SKM-1 (cell line): ENCODE measurements around the gene TMEM271.

Experiments used
- DNase-seq: peaks from one replicate; lab custom pipeline; 2025; ENCODE audit not compliant: unreplicated experiment; lab: John Stamatoyannopoulos, UW

Gene TMEM271

DNA sequence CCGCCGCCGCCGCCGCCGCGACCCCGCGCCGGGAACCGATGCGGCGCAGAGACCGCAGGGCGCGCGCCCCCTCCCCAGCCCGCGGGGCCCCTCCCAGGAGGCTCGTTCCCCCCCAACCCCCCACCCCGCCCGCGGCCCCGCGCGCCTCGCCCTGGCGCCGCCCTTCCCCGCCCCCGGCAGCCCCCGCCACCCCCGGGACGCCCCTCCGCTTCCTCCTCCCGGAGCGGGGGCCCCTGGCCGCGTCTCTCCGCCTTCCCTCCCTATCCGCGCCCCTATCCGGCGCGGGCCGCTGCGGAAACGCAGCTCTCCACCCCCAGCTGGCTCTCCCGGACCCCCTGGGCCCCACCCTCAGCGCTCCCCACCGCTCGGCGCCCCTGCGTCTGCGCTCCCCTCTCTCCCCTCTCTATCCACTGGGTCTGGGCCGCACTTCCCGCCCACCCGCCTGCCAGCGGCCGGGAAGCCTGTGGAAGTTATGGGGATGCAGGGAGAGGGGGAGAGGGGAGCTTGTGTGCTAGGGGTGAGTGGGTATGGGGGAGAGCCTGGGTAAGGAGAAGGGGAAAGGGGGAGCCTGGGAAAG, at the start of gene TMEM271:
TSS of gene TMEM271 (minus strand) at position 51 of the 577 bp plus-strand sequence. CDS start 233 bp downstream, outside the sequence.
- DNase-seq, result no peak

GRCh38 chr4:625631-626161, 49.6 kb upstream of the TMEM271 start:
- DNase-seq, result no peak

DNA sequence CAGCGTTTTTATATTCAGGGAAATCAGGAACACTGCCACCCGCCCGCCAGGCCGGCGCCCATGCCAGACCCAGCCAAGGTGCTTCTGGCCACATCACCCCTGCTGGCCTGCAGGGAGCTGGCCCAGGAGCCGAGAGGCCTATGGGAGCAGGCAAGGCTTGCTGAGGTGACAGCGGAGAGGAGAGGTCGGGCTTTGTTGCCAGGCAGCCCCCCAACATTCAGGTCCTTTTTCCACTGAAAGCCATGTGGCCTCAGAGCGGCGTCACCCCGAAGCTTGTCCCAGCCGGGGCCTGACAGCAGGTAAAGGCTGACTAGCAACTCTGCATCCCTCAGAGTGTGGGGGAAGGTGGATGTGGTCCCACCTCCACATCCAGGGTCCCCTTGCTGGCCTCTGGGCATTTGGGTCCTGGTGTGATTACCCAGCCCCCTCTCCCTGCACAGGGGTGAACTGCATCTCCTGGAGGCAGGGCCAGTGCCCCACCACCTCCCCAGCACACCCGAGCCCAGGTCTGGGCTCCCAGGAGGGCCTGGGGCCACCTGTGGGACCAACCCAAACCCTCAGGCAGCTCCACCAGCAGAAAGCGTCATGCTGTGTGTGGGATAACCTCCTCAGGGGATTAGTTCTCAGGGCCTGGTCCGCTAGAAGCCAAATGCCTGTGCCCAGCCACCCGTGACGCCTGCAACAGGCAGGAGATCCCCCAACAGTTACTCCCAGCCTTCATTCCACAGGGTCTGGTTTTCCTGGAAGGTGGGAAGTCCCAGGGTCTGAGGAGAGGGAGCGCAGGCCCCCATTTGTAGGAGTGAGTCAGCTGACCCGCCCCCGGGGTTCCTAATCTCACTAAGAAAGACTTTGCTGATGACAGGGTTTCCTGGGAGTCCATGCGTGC, 48.9 kb upstream of the TMEM271 start, which contains the start of gene PDE6B:
TSS of gene PDE6B (plus strand) at position 869 of the 886 bp plus-strand sequence. CDS start 54 bp downstream, outside the sequence.
- DNase-seq, result no peak

DNA sequence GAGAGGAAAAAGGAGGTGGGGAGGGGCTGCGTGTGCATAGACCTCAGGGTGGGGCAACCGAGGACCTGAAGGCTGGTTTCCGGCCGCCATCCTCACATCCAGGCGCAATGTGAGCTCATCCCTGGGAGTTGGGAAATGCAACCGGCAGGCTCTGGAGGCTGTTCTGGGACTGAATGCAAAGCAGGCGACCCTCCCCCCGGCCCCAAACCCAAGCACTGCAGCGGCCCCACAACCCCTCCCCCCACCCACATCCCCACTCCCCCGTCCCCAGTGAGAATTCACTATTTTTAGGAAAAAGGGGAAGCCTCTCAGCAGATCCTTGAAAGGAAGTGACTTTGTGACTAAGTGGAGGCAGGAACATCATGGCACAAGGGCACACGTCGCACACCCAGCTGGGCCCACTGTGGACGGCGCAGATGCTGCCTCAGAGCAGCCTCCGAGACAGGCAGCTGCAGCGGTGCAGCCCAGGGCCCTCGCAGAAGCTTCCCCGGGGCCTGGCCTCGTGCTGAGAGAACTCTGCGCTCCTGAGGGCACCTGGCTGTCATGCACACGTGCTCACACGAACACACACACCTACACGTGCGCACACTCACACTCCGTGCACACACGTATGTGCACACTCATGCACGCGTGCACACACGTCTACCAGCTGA, 47.9 kb upstream of the TMEM271 start:
- DNase-seq, result no peak

DNA sequence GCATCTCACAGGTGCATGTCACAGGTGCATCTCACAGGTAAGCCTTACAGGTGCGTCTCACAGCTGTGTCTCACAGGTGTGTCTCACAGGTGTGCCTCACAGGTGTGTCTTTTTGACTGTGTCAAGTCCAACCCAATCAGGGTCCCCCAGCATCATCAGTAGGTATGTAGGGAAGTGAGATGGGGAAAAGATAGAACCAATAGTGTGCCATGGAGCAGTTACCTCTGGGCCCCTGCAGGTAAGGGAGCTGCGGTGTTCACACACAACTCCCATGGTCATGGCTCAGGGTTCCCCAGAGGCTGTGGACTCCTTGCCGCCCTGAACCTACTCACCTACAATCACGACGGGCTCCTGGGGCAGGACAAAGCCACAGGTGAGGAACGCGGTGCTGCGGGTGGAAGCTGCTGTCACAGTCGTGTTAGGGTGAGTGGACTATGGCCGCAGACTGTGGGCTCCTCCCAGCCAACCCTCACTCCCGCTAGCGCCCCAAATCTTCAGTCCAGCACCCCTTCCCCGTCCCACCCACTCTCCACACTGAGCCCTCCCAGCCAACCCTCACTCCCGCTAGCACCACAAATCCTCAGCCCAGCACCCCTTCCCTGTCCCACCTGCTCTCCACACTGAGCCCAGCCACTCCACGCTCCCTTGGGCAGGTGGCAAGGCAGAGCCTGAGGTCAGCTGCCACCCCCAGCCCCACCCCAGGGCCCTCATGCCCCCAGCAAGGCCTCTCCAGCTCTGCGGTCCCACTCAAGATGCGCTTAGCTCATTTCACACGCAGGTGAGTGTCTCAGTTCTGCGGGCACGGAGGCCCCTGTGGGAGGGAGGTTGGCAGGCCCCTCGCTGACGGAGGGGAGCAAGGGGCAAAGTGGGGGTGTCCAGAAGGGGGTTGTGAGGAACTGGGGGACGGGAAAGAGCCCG, 47.2 kb upstream of the TMEM271 start:
- DNase-seq, result no peak

GRCh38 chr4:622071-622995, 46.2 kb upstream of the TMEM271 start:
- no peak for DNase-seq

GRCh38 chr4:621296-622070, 45.4 kb upstream of the TMEM271 start:
- DNase-seq, result no peak

- no peak for DNase-seq
Measured at GRCh38 chr4:620851-621261, 44.8 kb upstream of the TMEM271 start.

DNA sequence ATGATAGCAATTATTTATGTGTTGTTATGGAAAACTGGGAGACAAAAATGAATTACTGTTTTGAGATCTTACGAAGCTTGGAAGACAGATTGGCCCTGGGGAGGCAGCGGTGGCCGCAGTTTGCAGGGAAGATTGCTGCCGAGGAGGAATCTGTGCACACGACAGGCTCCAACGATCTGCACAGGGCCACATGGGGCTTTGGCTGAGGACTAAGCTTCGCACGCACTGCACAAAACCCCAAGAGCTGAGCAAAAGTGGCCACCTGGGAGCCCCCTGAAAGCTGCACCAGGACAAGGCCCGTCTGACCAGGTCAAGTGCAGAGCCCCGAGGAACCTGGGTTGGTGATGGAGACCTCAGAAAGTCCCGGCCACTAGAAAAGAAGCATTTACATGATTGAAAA, 44.1 kb upstream of the TMEM271 start:
- DNase-seq, result no peak

DNA sequence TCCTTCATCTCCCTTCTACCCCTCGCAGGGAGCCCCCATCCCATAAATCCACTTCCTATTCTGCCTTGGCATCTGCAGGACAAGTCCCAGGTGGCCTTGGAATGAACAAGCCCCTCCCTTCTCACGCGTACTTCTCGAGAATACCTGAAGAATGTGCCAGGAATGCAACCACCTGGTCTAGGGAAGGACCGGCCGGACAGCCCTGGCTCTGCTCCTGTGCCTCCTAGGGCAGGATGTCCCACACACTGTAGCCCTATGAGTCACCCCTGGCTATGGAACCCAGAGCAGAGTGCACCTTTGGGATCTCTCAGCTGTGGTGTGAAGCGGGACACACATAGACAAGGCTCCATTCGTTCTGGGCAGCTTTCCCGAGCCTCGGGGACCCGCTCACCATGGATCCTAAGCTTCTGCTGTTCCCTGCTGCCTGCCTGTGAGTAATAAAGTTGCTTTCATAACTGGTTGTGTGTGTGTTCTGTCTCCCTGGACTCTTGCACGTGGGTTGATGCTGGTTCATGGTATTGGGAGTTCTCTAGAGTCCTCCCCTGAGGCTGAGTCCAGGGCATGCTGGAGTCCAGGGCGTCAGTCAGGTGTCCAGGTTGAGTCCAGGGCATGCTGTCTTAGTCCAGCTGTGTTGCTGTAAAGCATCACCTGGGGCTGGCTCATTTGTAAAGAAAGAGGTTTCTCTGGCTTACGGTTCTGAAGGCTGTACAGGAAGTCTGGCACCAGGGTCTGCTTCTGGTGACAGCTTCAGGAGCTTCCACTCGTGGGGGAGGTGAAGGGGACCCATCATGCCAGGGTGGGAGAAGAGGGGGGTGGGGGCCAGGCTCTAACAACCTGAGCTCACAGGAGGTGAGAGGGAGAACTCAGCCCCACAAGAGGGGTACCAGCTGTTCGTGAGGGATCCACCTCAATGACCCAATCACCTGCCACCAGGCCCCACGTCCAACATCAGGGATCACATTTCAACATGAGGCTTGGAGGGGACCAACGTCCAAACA, 41.8 kb upstream of the TMEM271 start:
- DNase-seq, result no peak

DNA sequence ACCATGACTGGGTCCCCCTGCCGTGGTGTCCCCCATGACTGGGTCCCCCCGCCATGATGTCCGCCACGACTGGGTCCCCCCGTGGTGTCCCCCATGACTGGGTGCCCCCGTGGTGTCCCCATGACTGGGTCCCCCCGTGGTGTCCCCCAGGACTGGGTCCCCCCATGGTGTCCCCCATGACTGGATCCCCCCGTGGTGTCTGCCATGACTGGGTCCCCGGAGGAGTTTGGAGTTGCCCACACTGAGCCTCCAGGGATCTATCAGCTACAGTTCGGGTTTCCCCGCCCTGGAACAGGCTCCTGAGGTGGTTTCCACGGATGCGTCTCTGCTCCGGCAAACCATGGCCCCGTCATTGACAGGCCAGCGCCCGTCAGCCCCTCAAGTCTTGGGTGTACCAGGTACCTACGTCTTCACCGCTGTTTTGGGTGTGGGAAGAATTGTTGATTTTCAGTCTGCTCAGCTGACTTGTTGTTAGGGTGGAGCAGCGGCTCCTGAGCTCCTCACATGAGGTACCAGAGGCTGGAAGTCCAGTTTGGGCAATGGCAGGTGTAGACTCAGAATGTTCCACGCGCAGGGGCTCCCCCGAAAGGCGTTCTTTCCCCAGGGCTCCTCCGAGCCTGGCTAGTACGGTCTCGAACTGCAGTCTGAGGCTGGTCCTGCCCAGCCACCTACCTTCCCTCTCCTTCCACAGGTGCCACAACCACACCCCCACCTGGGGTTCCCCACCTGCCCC, 41.0 kb upstream of the TMEM271 start:
- DNase-seq, result no peak

- no peak for DNase-seq
Measured at GRCh38 chr4:616091-616490, 40.0 kb upstream of the TMEM271 start.

- DNase-seq, result no peak
Measured at GRCh38 chr4:613126-613525, 37.0 kb upstream of the TMEM271 start.

DNA sequence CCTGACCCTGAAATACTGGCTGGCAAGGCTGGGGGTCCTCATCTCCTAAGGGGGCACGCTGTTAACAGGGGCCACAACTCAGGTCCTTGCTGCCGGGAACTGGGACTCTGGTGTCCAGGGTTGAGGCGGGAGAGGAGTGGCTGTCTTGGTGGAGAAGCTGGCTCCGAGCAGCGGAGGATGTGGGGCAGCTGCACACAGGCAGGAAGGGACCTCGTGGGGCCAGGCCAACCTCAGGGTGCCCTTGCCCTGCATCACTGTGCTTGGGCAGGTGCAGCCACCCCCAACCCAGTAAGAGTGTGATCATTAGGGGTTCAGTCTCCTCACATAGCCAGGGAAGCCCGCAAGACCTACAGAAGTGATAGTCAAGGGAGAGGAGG, 36.6 kb upstream of the TMEM271 start:
- DNase-seq, result no peak

GRCh38 chr4:612052-612748, 36.1 kb upstream of the TMEM271 start:
- DNase-seq, result no peak
